Right lobe of liver (tissue), 4 donors: ENCODE data around the gene GRID1.

Experiments
- POLR2A ChIP-seq: fragments of 450-650 bp; IDR thresholded peaks from one replicate; pipeline ENCODE4 v1.6.1; 2017; ENCODE audit warnings: antibody characterized with exemption, mild to moderate bottlenecking
- TF ChIP-seq, protein P1 (sequence below), 4 donors: fragments of 200-600 bp in 3 of 4; fragments of 450-650 bp in 1 of 4; IDR thresholded peaks; one replicate each; pipeline versions ENCODE4 v1.5.1 to v1.8.0; 2016 to 2022; ENCODE audit warnings: antibody characterized with exemption in 4 of 4, mild to moderate bottlenecking in 2 of 4
- donor health status: DM: no; HTN: no; CAD: no.
- donor health status: DM: no; HTN: no; CAD: no.
- donor health status: DM: no; HTN: yes; CAD: no.

DNA sequence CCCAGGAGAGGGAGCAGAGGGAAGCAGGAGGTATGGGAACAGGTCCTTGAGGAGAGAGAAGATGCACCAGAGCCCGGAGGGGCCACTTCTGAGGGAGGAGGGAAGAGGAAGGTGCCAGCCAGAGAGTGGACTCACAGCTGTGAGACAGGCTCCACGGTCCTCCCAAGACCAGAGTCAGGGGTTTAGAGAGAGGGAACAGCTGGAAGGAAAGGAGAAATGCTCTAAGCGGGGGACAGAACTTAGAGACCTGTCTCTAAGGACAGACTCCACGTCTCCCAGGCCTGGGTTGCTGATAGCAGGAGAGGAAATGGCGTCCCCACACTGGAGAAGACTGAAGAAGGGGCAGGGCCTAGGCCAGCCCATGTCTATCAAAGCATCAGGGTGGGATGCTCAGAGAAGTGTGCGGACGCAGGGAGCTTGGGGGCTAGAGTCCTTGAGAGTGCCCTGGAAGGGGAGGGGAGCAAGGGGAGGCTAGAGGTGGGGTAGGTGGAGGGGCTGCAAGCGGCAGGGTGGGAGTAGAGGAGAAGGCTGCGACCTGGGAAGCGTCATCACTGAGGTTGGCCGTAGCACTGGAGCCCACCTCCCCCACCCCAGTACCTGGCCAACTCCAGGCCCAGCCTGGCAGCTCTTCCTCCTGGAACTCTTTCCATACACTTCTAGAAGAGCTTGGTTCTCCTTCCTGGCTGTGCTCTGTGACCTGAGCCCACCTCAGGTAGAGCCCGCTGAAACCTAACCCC lies 25.6 kb upstream of the GRID1 start:
- TF ChIP-seq POLR2A, result no peak
- TF ChIP-seq, protein P1, sequence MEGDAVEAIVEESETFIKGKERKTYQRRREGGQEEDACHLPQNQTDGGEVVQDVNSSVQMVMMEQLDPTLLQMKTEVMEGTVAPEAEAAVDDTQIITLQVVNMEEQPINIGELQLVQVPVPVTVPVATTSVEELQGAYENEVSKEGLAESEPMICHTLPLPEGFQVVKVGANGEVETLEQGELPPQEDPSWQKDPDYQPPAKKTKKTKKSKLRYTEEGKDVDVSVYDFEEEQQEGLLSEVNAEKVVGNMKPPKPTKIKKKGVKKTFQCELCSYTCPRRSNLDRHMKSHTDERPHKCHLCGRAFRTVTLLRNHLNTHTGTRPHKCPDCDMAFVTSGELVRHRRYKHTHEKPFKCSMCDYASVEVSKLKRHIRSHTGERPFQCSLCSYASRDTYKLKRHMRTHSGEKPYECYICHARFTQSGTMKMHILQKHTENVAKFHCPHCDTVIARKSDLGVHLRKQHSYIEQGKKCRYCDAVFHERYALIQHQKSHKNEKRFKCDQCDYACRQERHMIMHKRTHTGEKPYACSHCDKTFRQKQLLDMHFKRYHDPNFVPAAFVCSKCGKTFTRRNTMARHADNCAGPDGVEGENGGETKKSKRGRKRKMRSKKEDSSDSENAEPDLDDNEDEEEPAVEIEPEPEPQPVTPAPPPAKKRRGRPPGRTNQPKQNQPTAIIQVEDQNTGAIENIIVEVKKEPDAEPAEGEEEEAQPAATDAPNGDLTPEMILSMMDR (IDR thresholded peaks at IDR 0.05), result no peak
